Superior temporal gyrus (tissue), 1 donor: Measurements from ENCODE around the gene OR1L8.

Experiments
- DNase-seq: peaks from one replicate; pipeline ENCODE4 v3.0.0-alpha.2; 2016; ENCODE audit errors: extremely low spot score

OR1L8 gene

DNA sequence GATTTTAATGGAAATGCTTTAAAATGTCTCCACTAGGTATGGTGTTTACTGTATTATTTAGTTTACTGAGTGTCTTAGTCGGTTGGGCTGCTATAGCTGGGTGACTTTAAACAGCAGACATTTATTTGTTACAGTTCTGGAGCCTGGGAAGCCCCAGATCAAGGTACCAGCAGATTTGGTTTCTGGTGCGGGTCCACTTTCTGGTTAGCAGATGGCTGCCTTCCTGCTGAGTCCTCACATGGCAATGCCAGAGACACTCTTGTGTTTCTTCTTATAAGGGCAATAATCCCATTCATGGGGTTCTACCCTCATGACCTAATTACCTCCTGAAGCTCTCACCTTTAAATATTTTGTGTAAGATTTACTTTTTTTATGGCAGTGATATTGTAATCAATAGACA is 65.0 kb downstream of the OR1L8 start:
- no peak for DNase-seq
